IMR-90 (cell line): Measurements from ENCODE around the gene MGAT5. TPM values are rescaled to one million over a fixed set of nuclear protein-coding genes. Genes with fewer than 3 reads are reported as not detected.

Experiments used
- ATAC-seq: fragments of 200-7000 bp; cut with Tn5 transposase; 2 replicates; pipeline ENCODE4 v1.9.1; 2020; ENCODE audit warnings: low read depth, mild to moderate bottlenecking, moderate library complexity
- BruUV-seq: library from RNA; stranded (reverse); fragments of 400-500 nt; replicated peaks from 2 replicates; lab custom pipeline; 2021; lab: Mats Ljungman, UMichigan
- CTCF ChIA-PET: fragments of 300-600 bp; formaldehyde crosslinking; extraction: SDS; loops from one replicate; lab custom pipeline; 2021; ENCODE audit warnings: antibody characterized with exemption; lab: Yijun Ruan, JAX
- POLR2A ChIA-PET: fragments of 300-600 bp; sonication (Branson Sonifier 250); formaldehyde crosslinking; loops from one replicate; lab custom pipeline; 2022; ENCODE audit warnings: antibody characterized with exemption; ENCODE audit not compliant: unreplicated experiment; lab: Charles Lee
- DNase-seq: peaks from one replicate; pipeline ENCODE4 v3.0.0; 2013
- H2AFZ ChIP-seq: replicated peaks from 2 replicates; pipeline ENCODE3; 2013; ENCODE audit warnings: low read length, mild to moderate bottlenecking; ENCODE audit not compliant: poor library complexity
- H2AK5ac ChIP-seq: 2 replicates; pipeline ENCODE4 v1.6.1; 2013; ENCODE audit warnings: low read depth, low read length, inconsistent platforms
- H2AK9ac ChIP-seq: replicated peaks from 2 replicates; pipeline ENCODE3; 2013; ENCODE audit warnings: mild to moderate bottlenecking, low read depth, low read length, moderate library complexity; ENCODE audit not compliant: poor library complexity
- H2BK120ac ChIP-seq: 2 replicates; pipeline ENCODE4 v1.6.1; 2013; ENCODE audit warnings: low read depth, low read length, inconsistent platforms
- H2BK15ac ChIP-seq: 3 replicates; pipeline ENCODE4 v1.6.1; 2013; ENCODE audit warnings: low read depth, low read length, inconsistent platforms
- H2BK20ac ChIP-seq: 2 replicates; pipeline ENCODE4 v1.6.1; 2013; ENCODE audit warnings: low read depth, mild to moderate bottlenecking, inconsistent platforms, low read length, moderate library complexity
- H2BK5ac ChIP-seq: 2 replicates; pipeline ENCODE4 v1.6.1; 2013; ENCODE audit warnings: mild to moderate bottlenecking, low read depth, low read length, inconsistent platforms; ENCODE audit not compliant: poor library complexity, severe bottlenecking
- H3K14ac ChIP-seq: replicated peaks from 2 replicates; pipeline ENCODE4 v1.6.1; 2013; ENCODE audit warnings: low read depth, low read length, inconsistent platforms
- H3K18ac ChIP-seq: 2 replicates; pipeline ENCODE4 v1.6.1; 2013; ENCODE audit warnings: low read depth, low read length, control low read depth
- H3K23ac ChIP-seq: 2 replicates; pipeline ENCODE4 v1.6.1; 2013; ENCODE audit warnings: low read depth, low read length, inconsistent platforms
- H3K27ac ChIP-seq: 2 replicates; pipeline ENCODE4 v1.5.1; 2013; ENCODE audit warnings: mild to moderate bottlenecking, control low read depth, low read length; ENCODE audit not compliant: insufficient read depth
- H3K27me3 ChIP-seq: 2 replicates; pipeline ENCODE4 v1.6.1; 2013; ENCODE audit warnings: low read length; ENCODE audit not compliant: control insufficient read depth, insufficient read depth
- H3K36me3 ChIP-seq: 2 replicates; pipeline ENCODE4 v1.6.1; 2013; ENCODE audit warnings: low read length, mixed read lengths; ENCODE audit not compliant: control insufficient read depth, insufficient read depth
- H3K4ac ChIP-seq: 2 replicates; pipeline ENCODE4 v1.6.1; 2013; ENCODE audit warnings: low read depth, low read length, inconsistent platforms
- H3K4me1 ChIP-seq: 2 replicates; pipeline ENCODE4 v1.6.1; 2013; ENCODE audit warnings: low read length, mixed read lengths; ENCODE audit not compliant: control insufficient read depth, insufficient read depth
- H3K4me2 ChIP-seq: 2 replicates; pipeline ENCODE4 v1.6.1; 2013; ENCODE audit warnings: low read depth, mild to moderate bottlenecking, control low read depth, low read length, moderate library complexity
- H3K4me3 ChIP-seq: 2 replicates; pipeline ENCODE4 v1.5.1; 2013; ENCODE audit warnings: low read depth, mild to moderate bottlenecking, control low read depth, low read length, moderate library complexity; ENCODE audit not compliant: insufficient read depth
- H3K56ac ChIP-seq: 2 replicates; pipeline ENCODE4 v1.6.1; 2013; ENCODE audit warnings: low read length, inconsistent platforms; ENCODE audit not compliant: insufficient read depth; ENCODE audit errors: extremely low read depth
- H3K79me1 ChIP-seq, 2 experiments: 2 replicates each; pipeline ENCODE4 v1.6.1; 2013; ENCODE audit warnings: low read length in 2 of 2, inconsistent platforms in 1 of 2, low read depth in 1 of 2
- H3K9ac ChIP-seq: 2 replicates; pipeline ENCODE4 v1.6.1; 2013; ENCODE audit warnings: low read depth, low read length, control low read depth
- H3K9me1 ChIP-seq: 2 replicates; pipeline ENCODE4 v1.6.1; 2013; ENCODE audit warnings: low read length, inconsistent platforms; ENCODE audit not compliant: insufficient read depth
- H3K9me3 ChIP-seq: 2 replicates; pipeline ENCODE4 v1.6.1; 2013; ENCODE audit warnings: low read length; ENCODE audit not compliant: control insufficient read depth, insufficient read depth
- H4K20me1 ChIP-seq: 2 replicates; pipeline ENCODE4 v1.6.1; 2013; ENCODE audit warnings: low read length, inconsistent platforms; ENCODE audit not compliant: insufficient read depth
- H4K5ac ChIP-seq: 2 replicates; pipeline ENCODE4 v1.6.1; 2013; ENCODE audit warnings: mild to moderate bottlenecking, low read depth, low read length, control low read depth
- H4K8ac ChIP-seq, 2 experiments: 2 replicates each; pipeline ENCODE4 v1.6.1; 2013; ENCODE audit warnings: low read depth in 2 of 2, low read length in 2 of 2, control low read depth in 1 of 2, inconsistent platforms in 1 of 2
- H4K91ac ChIP-seq: 2 replicates; pipeline ENCODE4 v1.6.1; 2013; ENCODE audit warnings: low read depth, low read length, inconsistent platforms; ENCODE audit not compliant: insufficient read depth
- WGBS, 2 experiments: methylation state at CpG; one replicate each; pipeline versions ENCODE4 v1.1.5 to v1.1.7; 2013; ENCODE audit warnings: missing lambda C conversion rate in 2 of 2; ENCODE audit not compliant: insufficient read length in 1 of 2; ENCODE audit errors: extremely low coverage in 2 of 2; 5-methylcytosine and 5-hydroxymethylcytosine counted together
- dilution Hi-C: fragments of 300-500 bp; cut with HindIII; formaldehyde crosslinking; loops from one replicate; pipeline ENCODE4 v1.14.3; 2018; ENCODE audit warnings: low sequenced_read_pairs; ENCODE audit not compliant: unreplicated experiment
- in situ Hi-C: fragments of 300-500 bp; cut with MboI; formaldehyde crosslinking; loops from 3 replicates; pipeline ENCODE4 v1.14.3; 2019; ENCODE audit warnings: low sequenced_read_pairs, inconsistent platforms, mixed read lengths
- intact Hi-C: fragments of 100-400 bp; cut with micrococcal nuclease; formaldehyde crosslinking; loops from 2 replicates; pipeline ENCODE4 v1.10.0; 2022
- polyA plus RNA-seq, 3 experiments: library from polyadenylated mRNA; depleted of rRNA; stranded (reverse); fragments of >200 nt; gene quantifications; 2 replicates each; pipeline ENCODE4 v1.2.3, GENCODE V29; 2012; ENCODE audit warnings: low replicate concordance in 1 of 3
- total RNA-seq: library from RNA; depleted of rRNA; stranded (reverse); fragments of >200 nt; gene quantifications from 2 replicates; pipeline ENCODE4 v1.2.3, GENCODE V29; 2012
- TF ChIP-seq, protein P1 (sequence below): fragments of 150-350 bp; IDR thresholded peaks from 2 replicates; pipeline ENCODE4 v1.6.1; 2017; ENCODE audit warnings: mild to moderate bottlenecking, antibody characterized with exemption, low read length, low read depth
- TF ChIP-seq, protein P2 (sequence below): conservative IDR thresholded peaks from 2 replicates; pipeline ENCODE4 v1.5.1; 2012; ENCODE audit warnings: mild to moderate bottlenecking, low read depth, low read length, improper control_type of control experiment

MGAT5 gene
- total and polyA plus RNA-seq, 2 of the 4 experiments (the other 2 are of a cell fraction): 22.9 to 59.9 TPM

DNA sequence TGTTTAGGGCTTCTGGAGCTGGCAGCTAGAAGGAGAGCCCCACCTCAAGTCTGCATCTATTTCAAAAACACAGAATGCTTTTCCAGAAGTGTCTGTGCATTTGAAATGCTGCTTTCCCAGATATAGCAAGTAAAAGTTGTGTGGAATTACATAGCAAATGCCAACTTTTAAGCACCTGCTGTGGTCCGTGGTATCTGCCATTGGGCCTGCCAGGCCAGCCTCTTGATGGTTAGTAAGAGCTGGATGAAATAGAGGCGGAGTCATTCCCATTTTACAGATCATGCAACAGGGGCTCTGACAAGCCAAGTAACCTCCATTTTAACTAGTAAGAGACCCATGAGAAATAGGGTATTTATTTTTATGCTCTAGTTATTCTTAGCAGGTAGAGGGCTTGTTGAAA is 61.6 kb downstream of the MGAT5 start:
- Histone ChIP-seq H3K4ac (no peak overlapping the region), H2BK5ac (no peak overlapping the region), H4K5ac (no peak overlapping the region), H3K36me3 (peaks cover 21% of the 10 kb centered on the region), H2BK20ac (no peak overlapping the region), H4K8ac (no peak overlapping the region), H3K9me1 (peaks cover 18% of the 10 kb centered on the region; the same call in 1 of the 2 replicates), H3K9ac (no peak overlapping the region), H2AFZ (no peak overlapping the region), H2BK15ac (no peak overlapping the region), H2AK5ac (no peak overlapping the region), H3K27me3 (no peaks in the 10 kb centered on the region), H3K18ac (no peak overlapping the region), H3K79me1 (peaks cover 21 to 70% of the 10 kb centered on the region in 2 experiments), H3K9me3 (no peaks in the 10 kb centered on the region), H4K91ac (no peak overlapping the region), H4K20me1 (peaks cover 27% of the 10 kb centered on the region), H2BK120ac (no peak overlapping the region), H2AK9ac (no peak overlapping the region), H3K23ac (no peak overlapping the region), H3K4me1 (peaks cover 5% of the 10 kb centered on the region; the same call in 1 of the 2 replicates), H3K27ac (no peak overlapping the region), H3K14ac (no peak overlapping the region), H3K4me3 (no peak overlapping the region), H3K4me2 (no peak overlapping the region), H3K56ac (no peak overlapping the region)
- ChIA-PET CTCF (interaction anchor here (1.2 kb wide), 1 partner anchor 97 kb away, joined by 3 read pairs; no protein-coding TSS in a partner anchor), POLR2A (no interaction called here)
- TF ChIP-seq, protein P1, sequence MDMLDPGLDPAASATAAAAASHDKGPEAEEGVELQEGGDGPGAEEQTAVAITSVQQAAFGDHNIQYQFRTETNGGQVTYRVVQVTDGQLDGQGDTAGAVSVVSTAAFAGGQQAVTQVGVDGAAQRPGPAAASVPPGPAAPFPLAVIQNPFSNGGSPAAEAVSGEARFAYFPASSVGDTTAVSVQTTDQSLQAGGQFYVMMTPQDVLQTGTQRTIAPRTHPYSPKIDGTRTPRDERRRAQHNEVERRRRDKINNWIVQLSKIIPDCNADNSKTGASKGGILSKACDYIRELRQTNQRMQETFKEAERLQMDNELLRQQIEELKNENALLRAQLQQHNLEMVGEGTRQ: no peak
- TF ChIP-seq, protein P2, sequence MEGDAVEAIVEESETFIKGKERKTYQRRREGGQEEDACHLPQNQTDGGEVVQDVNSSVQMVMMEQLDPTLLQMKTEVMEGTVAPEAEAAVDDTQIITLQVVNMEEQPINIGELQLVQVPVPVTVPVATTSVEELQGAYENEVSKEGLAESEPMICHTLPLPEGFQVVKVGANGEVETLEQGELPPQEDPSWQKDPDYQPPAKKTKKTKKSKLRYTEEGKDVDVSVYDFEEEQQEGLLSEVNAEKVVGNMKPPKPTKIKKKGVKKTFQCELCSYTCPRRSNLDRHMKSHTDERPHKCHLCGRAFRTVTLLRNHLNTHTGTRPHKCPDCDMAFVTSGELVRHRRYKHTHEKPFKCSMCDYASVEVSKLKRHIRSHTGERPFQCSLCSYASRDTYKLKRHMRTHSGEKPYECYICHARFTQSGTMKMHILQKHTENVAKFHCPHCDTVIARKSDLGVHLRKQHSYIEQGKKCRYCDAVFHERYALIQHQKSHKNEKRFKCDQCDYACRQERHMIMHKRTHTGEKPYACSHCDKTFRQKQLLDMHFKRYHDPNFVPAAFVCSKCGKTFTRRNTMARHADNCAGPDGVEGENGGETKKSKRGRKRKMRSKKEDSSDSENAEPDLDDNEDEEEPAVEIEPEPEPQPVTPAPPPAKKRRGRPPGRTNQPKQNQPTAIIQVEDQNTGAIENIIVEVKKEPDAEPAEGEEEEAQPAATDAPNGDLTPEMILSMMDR: no peak
- in situ Hi-C loops (no loop called here), dilution Hi-C loops (no loop called here), intact Hi-C loops (no loop called here)
- ATAC-seq (no peak), DNase-seq (no peak)
- WGBS, 2 experiments: no CpG with 5 or more reads among the region's 2 CpGs
- no TSS peak for BruUV-seq
